Kidney (tissue), 14 donors: Measurements from ENCODE around the gene KCNRG. TPM values are rescaled to one million over a fixed set of nuclear protein-coding genes. Genes with fewer than 3 reads are reported as not detected.
A peak's percentile ranks its signal among the peaks of the same experiment; 100 is the strongest.

Experiments used
- DNase-seq, 5 donors: peaks; one replicate each; pipeline ENCODE4 v3.0.0-alpha.2; 2013 to 2020
- FAIRE-seq: peaks from 2 replicates; lab custom pipeline; 2012; peaks lifted over from hg19 to GRCh38; lab: Jason Lieb, UNC
- H3K27ac ChIP-seq, 2 donors: one replicate each; pipeline ENCODE4 v1.7.0; 2013; ENCODE audit warnings: low read depth in 2 of 2, low read length in 2 of 2, inconsistent platforms in 1 of 2
- H3K27me3 ChIP-seq: one replicate; pipeline ENCODE4 v1.7.1; 2013; ENCODE audit warnings: low read length, inconsistent platforms; ENCODE audit not compliant: control insufficient read depth, insufficient read depth
- H3K36me3 ChIP-seq, 3 donors: one replicate each; pipeline versions ENCODE4 v1.7.0 to v1.7.1; 2013; ENCODE audit warnings: low read length in 3 of 3, control low read depth in 1 of 3, inconsistent platforms in 1 of 3; ENCODE audit not compliant: insufficient read depth in 3 of 3, control insufficient read depth in 2 of 3
- H3K4me1 ChIP-seq, 3 donors: one replicate each; pipeline versions ENCODE4 v1.7.0 to v1.7.1; 2013; ENCODE audit warnings: low read length in 3 of 3, inconsistent platforms in 1 of 3, low read depth in 1 of 3; ENCODE audit not compliant: control insufficient read depth in 2 of 3, insufficient read depth in 2 of 3
- H3K4me3 ChIP-seq, 3 donors: one replicate each; pipeline versions ENCODE4 v1.7.0 to v1.8.1; 2013; ENCODE audit warnings: low read length in 3 of 3, control low read depth in 1 of 3, inconsistent platforms in 1 of 3
- H3K9ac ChIP-seq, 3 donors: one replicate each; pipeline versions ENCODE4 v1.7.0 to v1.7.1; 2013; ENCODE audit warnings: low read length in 3 of 3, control low read depth in 1 of 3, inconsistent platforms in 1 of 3
- H3K9me3 ChIP-seq, 3 donors: one replicate each; pipeline versions ENCODE4 v1.7.0 to v1.7.1; 2013; ENCODE audit warnings: low read length in 3 of 3, control low read depth in 1 of 3, inconsistent platforms in 1 of 3; ENCODE audit not compliant: control insufficient read depth in 2 of 3, insufficient read depth in 1 of 3
- intact Hi-C: fragments of 100-400 bp; cut with DNase I; formaldehyde crosslinking; loops from one replicate; pipeline ENCODE4 v1.11.1; 2022
- microRNA-seq: library from miRNA; unstranded; fragments of <30 nt; microRNA quantifications from one replicate; pipeline ENCODE4 v1.2.0, GENCODE V29; 2020
- polyA plus RNA-seq: library from polyadenylated mRNA; stranded (reverse); fragments of 350-450 nt; fragmentation: Illumina TruSeq; extraction: RNeasy Lipid Tissue Mini Kit (QIAGEN cat#74804); gene quantifications from one replicate; pipeline ENCODE4 v1.2.3, GENCODE V29; 2014; ENCODE audit warnings: low read depth, low replicate concordance; ENCODE audit not compliant: insufficient read depth
- total RNA-seq: library from RNA; stranded (reverse); fragmentation: NEBNext Ultra II Directional; extraction: Animal tissue kit (Norgen Biotek cat#: 25700); gene quantifications from one replicate; pipeline ENCODE4 v1.2.1, GENCODE V29; 2021
- TF ChIP-seq, protein P1 (sequence below): IDR thresholded peaks from 3 replicates; pipeline ENCODE4 v1.5.1; 2012; ENCODE audit warnings: mild to moderate bottlenecking, moderate library complexity, borderline replicate concordance; ENCODE audit not compliant: insufficient read depth; ENCODE audit errors: extremely low read depth
- donor health status: control.
- donor health status: control.
- donor health status: control.
- donor health status: control.
- donor health status: control.
- donor health status: DM: yes; HTN: yes; CAD: no.
- donor health status: Normal renal cell carcinoma (clear cell type).

KCNRG gene
- total and polyA plus RNA-seq, 2 donors from 2014 or later: 0.34 to 0.69 TPM

GRCh38 chr13:50069261-50069660 is 54.0 kb downstream of the KCNRG start:
- H3K4me1 ChIP-seq: no peaks in the 10 kb centered on the region
- intact Hi-C loops: no loop called here
- no peak overlapping the region for H3K9ac ChIP-seq
- DNase-seq (no peak), FAIRE-seq (peak; percentile 17)
- H3K27me3 ChIP-seq: no peaks in the 10 kb centered on the region
- H3K9me3 ChIP-seq: no peaks in the 10 kb centered on the region
- H3K4me3 ChIP-seq: no peak overlapping the region
- H3K27ac ChIP-seq: no peak overlapping the region
- TF ChIP-seq, protein P1, sequence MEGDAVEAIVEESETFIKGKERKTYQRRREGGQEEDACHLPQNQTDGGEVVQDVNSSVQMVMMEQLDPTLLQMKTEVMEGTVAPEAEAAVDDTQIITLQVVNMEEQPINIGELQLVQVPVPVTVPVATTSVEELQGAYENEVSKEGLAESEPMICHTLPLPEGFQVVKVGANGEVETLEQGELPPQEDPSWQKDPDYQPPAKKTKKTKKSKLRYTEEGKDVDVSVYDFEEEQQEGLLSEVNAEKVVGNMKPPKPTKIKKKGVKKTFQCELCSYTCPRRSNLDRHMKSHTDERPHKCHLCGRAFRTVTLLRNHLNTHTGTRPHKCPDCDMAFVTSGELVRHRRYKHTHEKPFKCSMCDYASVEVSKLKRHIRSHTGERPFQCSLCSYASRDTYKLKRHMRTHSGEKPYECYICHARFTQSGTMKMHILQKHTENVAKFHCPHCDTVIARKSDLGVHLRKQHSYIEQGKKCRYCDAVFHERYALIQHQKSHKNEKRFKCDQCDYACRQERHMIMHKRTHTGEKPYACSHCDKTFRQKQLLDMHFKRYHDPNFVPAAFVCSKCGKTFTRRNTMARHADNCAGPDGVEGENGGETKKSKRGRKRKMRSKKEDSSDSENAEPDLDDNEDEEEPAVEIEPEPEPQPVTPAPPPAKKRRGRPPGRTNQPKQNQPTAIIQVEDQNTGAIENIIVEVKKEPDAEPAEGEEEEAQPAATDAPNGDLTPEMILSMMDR: no peak
- no peaks in the 10 kb centered on the region for H3K36me3 ChIP-seq

DNA sequence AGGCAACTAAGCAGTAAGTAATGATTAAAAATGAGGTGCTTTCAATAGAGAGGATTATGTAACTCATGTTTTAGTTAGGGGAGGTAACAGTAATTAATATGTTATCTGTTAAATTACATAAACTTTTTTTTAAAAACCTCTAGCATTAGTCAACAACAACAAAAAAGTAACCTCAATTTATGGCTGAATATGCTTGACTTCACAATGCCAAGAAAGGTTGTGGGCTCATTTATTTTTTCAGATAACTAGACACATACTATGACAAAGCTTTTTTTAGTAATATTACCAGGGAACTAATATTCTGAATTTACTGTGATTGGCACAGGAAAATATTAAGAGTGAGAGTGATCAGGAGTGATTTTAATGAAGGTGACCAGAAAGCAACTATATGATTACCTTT is 54.9 kb downstream of the KCNRG start:
- peak; percentile 44 for FAIRE-seq

More for the DNA sequence above, 54.9 kb downstream of the KCNRG start:
- TF ChIP-seq, protein P1: no peak
- H3K4me3 ChIP-seq: no peak overlapping the region
- intact Hi-C loops: no loop called here
- no peak overlapping the region for H3K27ac ChIP-seq
- no peak overlapping the region for H3K9ac ChIP-seq
- DNase-seq: no peak
- no peaks in the 10 kb centered on the region for H3K27me3 ChIP-seq
- H3K9me3 ChIP-seq: no peaks in the 10 kb centered on the region
- no peaks in the 10 kb centered on the region for H3K36me3 ChIP-seq
- H3K4me1 ChIP-seq: no peaks in the 10 kb centered on the region

Small RNAs within 50 kb of the gene (microRNA-seq; reads per million reads assigned to microRNA genes)
- gene MIR15A (1,388 reads per million, percentile 81 among the genes with 10 or more reads in this experiment), gene MIR16-1 (739 reads per million, percentile 78 among the genes with 10 or more reads in this experiment), gene MIR3613 (32.8 reads per million, percentile 38 among the genes with 10 or more reads in this experiment)

Other genes starting within 250 kb of the KCNRG start
- 22.3 TPM for gene KPNA3, start 222.8 kb upstream of the KCNRG start, total RNA-seq
- gene KPNA3, start 222.8 kb upstream of the KCNRG start, polyA plus RNA-seq: 9.4 TPM
- 6.6 TPM for gene SPRYD7, start 79.1 kb upstream of the KCNRG start, total RNA-seq
- gene SPRYD7, start 79.1 kb upstream of the KCNRG start, polyA plus RNA-seq: 12.1 TPM
- 29.9 TPM for gene TRIM13, start 18.4 kb upstream of the KCNRG start, total RNA-seq
- gene TRIM13, start 18.4 kb upstream of the KCNRG start, polyA plus RNA-seq: 28.2 TPM